Ramos (cell line): Measurements from ENCODE around the gene LRRN2.

Experiments used
- in situ Hi-C: fragments of 300-500 bp; cut with MboI; formaldehyde crosslinking; loops from one replicate; pipeline ENCODE4 v1.14.3; 2022; ENCODE audit warnings: low sequenced_read_pairs; ENCODE audit not compliant: unreplicated experiment

The LRRN2 gene

DNA sequence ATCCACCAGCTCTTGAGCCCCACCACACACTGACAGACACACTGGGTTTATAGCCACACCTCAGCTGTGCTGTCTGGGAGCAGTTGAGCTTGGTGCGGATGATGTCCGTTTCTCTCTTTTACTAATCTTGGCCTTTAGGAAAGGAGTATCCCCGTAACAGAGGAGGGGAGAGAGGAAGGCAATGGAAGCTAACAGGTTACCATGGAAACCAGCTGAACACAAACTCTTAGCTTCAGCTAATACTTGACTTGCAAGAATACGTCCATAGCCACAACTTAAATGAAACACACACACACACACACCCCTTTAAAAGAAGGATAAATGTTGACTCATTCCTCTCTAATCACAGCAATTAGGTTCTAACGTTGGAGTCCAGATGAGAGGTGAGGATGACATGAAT is 28.0 kb upstream of the LRRN2 start:
- in situ Hi-C loops = no loop called here

GRCh38 chr1:204712708-204713430 is 27.3 kb upstream of the LRRN2 start:
- in situ Hi-C loops = no loop called here

DNA sequence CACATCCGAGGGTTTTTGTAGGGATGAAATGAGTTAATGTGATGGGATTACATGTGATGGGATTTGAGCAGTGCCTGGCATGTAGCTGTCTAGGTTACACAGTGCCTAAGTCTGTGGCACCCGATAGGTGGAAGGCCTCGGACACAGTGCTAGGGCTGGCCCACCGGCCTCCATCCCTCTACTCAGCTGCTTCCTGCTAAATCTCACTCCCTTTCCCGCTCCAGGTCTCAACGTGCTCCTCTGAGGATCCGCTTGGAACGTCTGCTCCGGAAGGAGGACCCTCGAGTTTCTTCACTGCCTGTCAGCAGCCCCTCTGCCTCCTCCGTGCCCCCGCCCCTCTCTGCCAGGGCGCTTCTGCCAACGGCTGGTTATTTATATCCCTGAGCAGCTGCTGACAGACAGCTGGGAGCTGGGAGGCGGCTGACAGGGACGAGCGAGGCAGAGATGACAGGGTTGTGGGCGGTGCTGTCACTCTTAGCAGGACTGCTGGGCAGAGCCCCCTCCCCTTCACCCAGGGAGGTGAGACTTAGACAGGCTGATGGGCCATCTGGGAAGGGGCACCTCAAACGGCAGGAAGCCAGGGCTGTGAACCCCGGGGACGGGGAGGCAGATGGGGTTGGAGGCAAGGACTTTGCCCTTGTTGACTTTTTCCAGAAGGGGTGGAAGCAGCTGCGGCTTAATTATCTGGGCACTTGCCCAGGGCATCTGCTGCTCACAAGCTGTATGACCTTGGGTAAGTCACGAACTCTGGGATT is 26.6 kb upstream of the LRRN2 start:
- in situ Hi-C loops = no loop called here

DNA sequence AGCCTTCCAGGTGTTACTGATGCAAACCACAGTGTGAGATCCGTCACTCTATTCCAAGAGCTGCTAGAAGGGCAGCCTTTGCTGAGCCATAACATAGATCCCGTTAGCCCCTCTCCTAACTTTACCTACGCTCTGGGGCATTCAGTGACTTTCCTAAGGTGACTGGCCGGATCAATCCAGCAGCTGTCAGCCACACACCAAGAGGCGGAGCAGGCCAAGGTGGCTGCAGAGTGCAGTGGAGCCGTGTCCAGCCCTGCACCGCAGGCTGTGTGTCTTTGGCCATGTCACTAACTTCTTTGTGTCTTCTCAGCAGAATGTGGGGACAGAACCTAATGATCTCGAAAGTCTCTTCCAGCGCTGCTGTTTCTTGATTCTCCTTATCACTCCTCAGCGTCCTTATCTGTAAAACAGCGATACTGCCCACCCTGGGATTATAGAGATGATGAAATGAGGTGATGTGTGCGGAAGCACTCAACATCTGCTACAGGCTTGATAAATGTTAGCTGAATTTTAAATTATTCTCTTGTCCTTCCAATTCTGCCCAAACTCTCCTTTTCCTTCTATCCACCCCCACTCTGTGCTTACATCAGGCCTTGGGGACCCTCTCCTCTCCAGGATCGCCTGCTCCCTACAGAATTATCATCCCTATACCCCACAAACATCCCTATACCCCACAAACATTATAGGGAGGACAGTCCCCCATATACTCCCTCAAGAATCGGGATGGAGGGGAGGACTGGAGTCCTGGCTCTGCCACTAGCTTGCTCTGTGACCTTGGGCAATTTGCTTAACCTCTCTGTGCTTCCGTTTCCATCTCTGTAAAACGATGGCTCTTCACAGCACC is 25.8 kb upstream of the LRRN2 start:
- in situ Hi-C loops = no loop called here

GRCh38 chr1:204709960-204710912 is 24.7 kb upstream of the LRRN2 start:
- in situ Hi-C loops = no loop called here

DNA sequence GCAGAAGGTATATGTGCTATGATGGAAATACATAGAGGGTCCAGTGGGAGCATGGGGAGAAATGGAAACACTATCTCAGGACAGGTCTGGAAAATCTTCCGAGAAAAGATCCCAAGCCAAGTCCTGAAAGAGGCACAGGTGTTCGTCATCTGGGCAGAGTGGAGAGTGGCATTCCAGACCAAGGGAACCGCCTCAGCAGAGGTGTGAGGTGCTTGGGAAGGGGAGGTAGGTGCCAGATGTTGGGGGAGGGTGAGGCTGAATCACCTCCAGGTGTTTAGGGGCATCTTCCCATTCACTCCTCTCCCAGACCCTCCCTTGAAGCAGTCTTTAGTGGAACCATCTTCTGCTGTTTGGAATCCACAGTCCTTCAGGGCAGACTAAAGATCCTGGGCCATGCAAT is 23.5 kb upstream of the LRRN2 start:
- in situ Hi-C loops = no loop called here

GRCh38 chr1:204706838-204707509 is 21.4 kb upstream of the LRRN2 start:
- in situ Hi-C loops = no loop called here

GRCh38 chr1:204705888-204706837 is 20.6 kb upstream of the LRRN2 start:
- in situ Hi-C loops = no loop called here

DNA sequence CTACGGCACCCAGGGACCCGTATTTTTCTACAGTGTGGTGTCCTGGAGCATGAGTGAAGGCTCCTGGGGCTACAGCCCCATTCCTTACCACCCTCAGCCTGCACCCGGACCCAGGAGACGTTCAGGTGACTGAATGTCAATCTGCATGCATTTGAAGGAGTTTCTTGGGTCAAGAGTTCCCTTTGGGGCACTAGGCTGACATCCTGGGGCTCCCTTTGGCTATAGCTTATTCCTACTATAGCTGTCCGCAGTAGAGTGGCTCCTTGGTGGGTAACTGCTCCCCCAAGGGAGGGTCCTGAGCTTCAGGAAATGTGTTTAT is 19.9 kb upstream of the LRRN2 start:
- in situ Hi-C loops = no loop called here

DNA sequence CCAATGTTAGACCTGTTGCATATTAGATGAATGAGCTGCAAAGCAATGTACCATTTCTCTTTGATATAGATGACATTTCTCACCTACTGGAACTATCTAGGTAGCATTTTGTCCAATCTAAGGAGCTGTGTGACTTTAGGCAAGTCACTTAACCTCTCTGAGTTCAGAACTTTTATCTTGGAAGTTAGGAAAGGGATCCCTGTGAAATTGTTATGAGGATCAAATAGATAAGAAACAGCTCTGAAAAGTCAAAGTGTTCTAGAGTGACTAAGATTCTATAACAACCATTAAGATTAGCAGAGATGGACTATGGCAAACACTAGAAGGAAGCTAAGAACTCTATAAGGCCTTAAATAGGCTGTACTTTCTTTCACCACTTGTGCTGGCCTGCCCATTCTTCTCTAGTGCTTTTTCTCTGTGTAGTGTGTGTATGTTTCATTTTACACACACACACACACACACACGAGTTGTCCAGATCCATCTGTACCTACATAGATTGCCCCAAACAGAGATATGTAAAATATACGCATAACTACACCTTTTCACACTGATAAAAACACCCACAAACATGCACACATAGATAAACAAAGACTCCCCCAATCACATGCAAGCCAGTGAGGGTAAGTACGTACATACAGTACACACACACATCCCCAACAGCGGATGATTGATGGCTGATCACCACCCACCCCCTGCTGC is 19.4 kb upstream of the LRRN2 start:
- in situ Hi-C loops = no loop called here

- in situ Hi-C loops = no loop called here
These were observed 18.5 kb upstream of the LRRN2 start for GRCh38 chr1:204703826-204704612.

DNA sequence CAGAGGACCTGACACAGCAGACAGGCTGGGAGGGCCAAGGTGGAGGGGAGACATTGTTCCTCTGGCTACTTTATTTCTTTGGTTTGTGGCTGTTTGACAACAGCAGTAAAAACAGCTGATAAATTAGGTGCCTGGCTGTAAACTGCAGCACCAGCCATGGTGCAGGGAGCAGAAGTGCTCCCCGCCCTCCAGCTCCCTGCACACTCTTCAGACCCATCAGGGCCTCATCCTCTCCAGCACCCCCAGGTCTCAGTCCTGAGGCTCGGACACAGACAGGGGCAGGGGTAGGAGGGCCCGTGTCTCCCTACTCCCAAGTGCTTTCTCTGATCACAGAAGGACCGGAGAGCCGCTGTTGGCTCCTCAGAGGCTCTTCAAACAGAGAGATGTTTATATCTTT is 17.7 kb upstream of the LRRN2 start:
- in situ Hi-C loops = no loop called here

DNA sequence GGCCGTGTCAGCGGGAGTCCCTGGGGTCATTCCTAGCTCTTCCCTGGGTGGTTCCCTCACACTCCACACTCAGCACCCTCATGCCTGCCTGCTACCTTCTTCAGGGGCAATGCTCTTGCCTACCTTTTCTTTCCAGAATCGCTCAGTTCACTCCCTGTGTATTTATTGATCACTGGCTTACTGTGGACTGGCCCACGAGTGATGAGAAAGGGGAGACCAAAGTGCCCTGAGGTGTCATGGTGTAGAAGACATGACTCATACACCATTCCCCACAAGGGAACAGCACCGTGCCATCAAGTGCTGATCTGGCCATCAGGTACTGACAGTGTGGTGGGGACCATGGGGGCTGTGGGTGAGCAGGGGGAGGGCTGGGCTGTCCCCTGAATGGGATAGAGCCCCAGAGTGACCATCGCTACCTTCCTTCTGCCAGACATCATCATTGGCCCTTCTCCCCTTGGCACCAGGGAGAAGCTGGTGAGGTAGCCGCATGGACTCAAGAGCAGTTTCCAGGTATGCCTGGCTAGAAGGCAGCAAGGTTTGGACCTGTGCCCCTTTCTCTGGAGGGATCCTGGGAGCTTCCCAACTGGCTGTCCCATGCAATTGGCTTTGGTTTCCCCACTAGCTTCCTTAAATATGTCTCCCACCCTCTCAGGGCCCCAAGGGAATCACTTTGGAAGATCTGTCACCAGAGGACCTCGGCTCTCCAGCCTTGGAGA is 17.2 kb upstream of the LRRN2 start:
- in situ Hi-C loops = no loop called here

DNA sequence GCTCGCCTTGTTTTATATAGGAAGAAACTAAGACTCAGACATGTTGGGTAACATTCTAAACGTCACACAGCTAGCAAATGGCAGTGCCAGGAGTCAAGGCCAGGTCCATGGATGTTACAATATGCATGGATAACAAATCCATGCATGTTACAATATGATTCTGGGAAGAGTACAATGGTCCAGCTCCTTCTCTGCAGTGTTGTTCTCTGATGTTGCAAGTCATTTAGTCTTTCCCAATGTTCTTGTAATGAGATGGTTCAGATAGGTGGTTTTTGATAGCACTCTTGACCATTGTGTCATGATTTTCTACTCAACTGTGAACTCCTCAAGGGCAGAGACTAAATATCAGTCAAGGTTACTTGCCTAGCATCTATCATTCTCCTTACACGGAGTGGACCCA is 15.7 kb upstream of the LRRN2 start:
- in situ Hi-C loops = no loop called here

- in situ Hi-C loops = no loop called here
These were observed 12.4 kb upstream of the LRRN2 start for GRCh38 chr1:204697893-204698292.

GRCh38 chr1:204696606-204697005 is 11.1 kb upstream of the LRRN2 start:
- in situ Hi-C loops = no loop called here
